HL-60 (cell line): ENCODE results near the gene FAM83B.

Source experiments
- CTCF ChIP-seq: IDR thresholded peaks from one replicate; pipeline ENCODE4 v1.5.1; 2011; ENCODE audit warnings: low read length, control low read depth, inconsistent platforms; ENCODE audit not compliant: insufficient read depth
- POLR2AphosphoS5 ChIP-seq: IDR thresholded peaks from 2 replicates; pipeline ENCODE4 v1.6.1; 2012; ENCODE audit warnings: low read depth

DNA sequence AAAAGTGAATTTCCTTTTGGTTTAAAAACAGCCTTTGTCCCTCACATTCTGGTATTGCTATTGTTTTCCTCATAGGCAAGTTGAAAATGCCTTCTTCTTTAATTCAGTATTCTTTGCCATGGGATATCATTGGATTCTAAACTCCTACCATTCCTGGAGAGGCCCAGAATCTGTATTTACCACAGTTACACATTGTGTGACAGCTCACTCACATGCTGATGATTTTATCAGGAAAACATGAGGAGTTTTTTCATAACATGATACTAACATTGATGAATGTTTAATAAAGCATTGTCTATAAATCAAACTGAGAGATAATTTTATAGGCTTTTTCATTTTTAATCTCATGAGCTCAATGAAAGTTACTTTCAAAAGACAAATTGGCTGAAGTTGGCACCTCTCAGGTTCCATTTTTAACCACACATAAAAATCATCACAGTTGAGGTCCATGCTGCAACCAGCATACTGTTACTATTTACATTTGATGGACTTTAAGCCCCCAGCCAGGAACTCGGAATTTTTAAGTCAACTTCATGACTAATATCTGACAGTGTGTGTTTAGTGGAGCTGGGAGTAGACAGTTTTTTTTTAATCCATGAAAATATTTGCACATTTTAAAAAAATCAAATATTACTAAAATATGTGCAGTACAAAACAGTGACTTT, 82.8 kb downstream of the FAM83B start:
- TF ChIP-seq POLR2AphosphoS5 (no peak), CTCF (no peak)
